ENCODE data around the gene UCN2. TPM values are rescaled to one million over a fixed set of nuclear protein-coding genes. Genes with fewer than 3 reads are reported as not detected.

Gene UCN2
- total and polyA plus RNA-seq, 2 of the 8 experiments (the other 6 are each of a cell fraction or from before 2014, with no cell fraction given) = 0.14 TPM; not detected in 1

GRCh38 chr3:48553361-48553760 lies 10.2 kb downstream of the UCN2 start (continued):
- TF ChIP-seq CHD7 (IDR thresholded peaks at IDR 0.05; ENCODE audit: insufficient replicate concordance, low read length) (no peak), RXRA (IDR thresholded peaks at IDR 0.05; ENCODE audit: insufficient read depth, low read depth, low read length) (no peak), TAF7 (optimal IDR thresholded peaks at IDR 0.05; ENCODE audit: borderline replicate concordance, low read depth, low read length) (no peak), KDM1A (IDR thresholded peaks at IDR 0.05; ENCODE audit: borderline replicate concordance, low read length) (no peak), MAX (IDR thresholded peaks at IDR 0.05) (no peak), BRCA1 (IDR thresholded peaks at IDR 0.05; ENCODE audit: low read depth, low read length) (no peak), TBP (IDR thresholded peaks at IDR 0.05; ENCODE audit: low read depth, low read length) (no peak), JUN (IDR thresholded peaks at IDR 0.05; ENCODE audit: low read depth, low read length) (no peak), POLR2AphosphoS5 (IDR thresholded peaks at IDR 0.05; ENCODE audit: low read depth, low read length) (no peak)

Measured in H1 (cell line).